GM12878 (cell line): ENCODE data around the gene SDHAF1. TPM values are rescaled to one million over a fixed set of nuclear protein-coding genes. Genes with fewer than 3 reads are reported as not detected.

Experiments used
- ATAC-seq: fragments of 200-7000 bp; cut with Tn5 transposase; 3 replicates; pipeline ENCODE4 v1.9.1; 2020; ENCODE audit warnings: mild to moderate bottlenecking, moderate library complexity
- BruUV-seq: library from RNA; stranded (reverse); fragments of 400-500 nt; replicated peaks from 2 replicates; lab custom pipeline; 2021; lab: Mats Ljungman, UMichigan
- CTCF ChIA-PET: fragments of 300-600 bp; sonication (Branson Sonifier 250); formaldehyde crosslinking; extraction: SDS; loops from one replicate; lab custom pipeline; 2021; ENCODE audit warnings: inconsistent platforms; lab: Yijun Ruan, JAX
- POLR2A ChIA-PET: fragments of 350-600 bp; formaldehyde crosslinking; extraction: SDS; loops from one replicate; lab custom pipeline; 2021; ENCODE audit warnings: inconsistent platforms; lab: Charles Lee
- RAD21 ChIA-PET: fragments of 300-600 bp; sonication (Branson Sonifier 250); formaldehyde crosslinking; loops from one replicate; lab custom pipeline; 2023; ENCODE audit warnings: antibody characterized with exemption; ENCODE audit not compliant: unreplicated experiment; lab: Charles Lee
- SMC1A ChIA-PET: fragments of 300-600 bp; sonication (Branson Sonifier 250); formaldehyde crosslinking; loops from one replicate; lab custom pipeline; 2023; ENCODE audit not compliant: unreplicated experiment, uncharacterized antibody; lab: Charles Lee
- DNase-seq: peaks from one replicate; pipeline ENCODE4 v3.0.0-alpha.2; 2011; ENCODE audit warnings: low read depth, low spot score
- FAIRE-seq: peaks from 3 replicates; lab custom pipeline; 2011; peaks lifted over from hg19 to GRCh38; lab: Jason Lieb, UNC
- H2AFZ ChIP-seq: 2 replicates; pipeline ENCODE4 v1.6.0; 2011; ENCODE audit warnings: low read depth, low read length, control low read depth; ENCODE audit not compliant: control insufficient read depth
- H3K27ac ChIP-seq: 2 replicates; pipeline ENCODE4 v1.5.1; 2011; ENCODE audit warnings: control low read depth; ENCODE audit not compliant: control insufficient read depth, insufficient read depth
- H3K27me3 ChIP-seq, 2 experiments: replicated peaks in 1 of 2; 2 replicates each; pipeline versions ENCODE4 v1.6.0 to v1.6.1; 2011; ENCODE audit warnings: low read length in 1 of 2; ENCODE audit not compliant: control insufficient read depth in 2 of 2, insufficient read depth in 2 of 2
- H3K36me3 ChIP-seq, 2 experiments: 2 replicates each; pipeline ENCODE4 v1.5.1; 2011; ENCODE audit warnings: low read length in 1 of 2; ENCODE audit not compliant: control insufficient read depth in 2 of 2, insufficient read depth in 2 of 2
- H3K4me1 ChIP-seq: 2 replicates; pipeline ENCODE4 v1.6.1; 2011; ENCODE audit warnings: mild to moderate bottlenecking, low read length, moderate library complexity, mixed read lengths; ENCODE audit not compliant: control insufficient read depth, insufficient read depth
- H3K4me2 ChIP-seq: 2 replicates; pipeline ENCODE4 v1.6.0; 2011; ENCODE audit warnings: control low read depth; ENCODE audit not compliant: control insufficient read depth, insufficient read depth
- H3K4me3 ChIP-seq: fragments of 200-600 bp; sonication (generic); 2 replicates; pipeline ENCODE4 v1.5.1; 2016
- H3K79me2 ChIP-seq: 2 replicates; pipeline ENCODE4 v1.6.0; 2011; ENCODE audit warnings: low read length; ENCODE audit not compliant: control insufficient read depth, insufficient read depth
- H3K9ac ChIP-seq: 2 replicates; pipeline ENCODE4 v1.8.0; 2011; ENCODE audit warnings: low read length, control low read depth, mixed read lengths; ENCODE audit not compliant: control insufficient read depth, insufficient read depth
- H3K9me3 ChIP-seq: replicated peaks from 3 replicates; pipeline ENCODE4 v1.5.1; 2011; ENCODE audit warnings: mild to moderate bottlenecking, low read length; ENCODE audit not compliant: control insufficient read depth, insufficient read depth
- H4K20me1 ChIP-seq: 2 replicates; pipeline ENCODE4 v1.6.0; 2011; ENCODE audit not compliant: control insufficient read depth, insufficient read depth
- CHD2 ChIP-seq: IDR thresholded peaks from 2 replicates; pipeline ENCODE4 v1.6.1; 2011; ENCODE audit warnings: low read depth, low read length, improper control_type of control experiment, borderline replicate concordance
- IKZF2 ChIP-seq, 2 experiments: fragments of 450-650 bp; IDR thresholded peaks; 2 replicates each; pipeline ENCODE4 v1.6.1; 2017; ENCODE audit warnings: mild to moderate bottlenecking in 2 of 2, moderate library complexity in 2 of 2
- IRF4 ChIP-seq: IDR thresholded peaks from 2 replicates; pipeline ENCODE4 v1.6.1; 2011; ENCODE audit warnings: low read depth, low read length
- MTA3 ChIP-seq: IDR thresholded peaks from 2 replicates; pipeline ENCODE4 v1.6.1; 2012; ENCODE audit warnings: low read length, inconsistent platforms, borderline replicate concordance
- NFIC ChIP-seq: IDR thresholded peaks from 2 replicates; pipeline ENCODE4 v1.6.1; 2012; ENCODE audit warnings: low read depth, mild to moderate bottlenecking, inconsistent platforms, low read length, moderate library complexity
- NFYA ChIP-seq: IDR thresholded peaks from 2 replicates; pipeline ENCODE4 v1.6.1; 2011; ENCODE audit warnings: low read depth, mild to moderate bottlenecking, low read length, improper control_type of control experiment, borderline replicate concordance
- POU2F2 ChIP-seq: IDR thresholded peaks from 3 replicates; pipeline ENCODE4 v1.6.1; 2011; ENCODE audit warnings: low read depth, mild to moderate bottlenecking, low read length, borderline replicate concordance
- RB1 ChIP-seq: fragments of 450-650 bp; formaldehyde crosslinking; IDR thresholded peaks from 2 replicates; pipeline ENCODE4 v1.6.1; 2017; ENCODE audit warnings: mild to moderate bottlenecking, borderline replicate concordance
- SIX5 ChIP-seq: IDR thresholded peaks from 2 replicates; pipeline ENCODE4 v1.6.1; 2011; ENCODE audit warnings: mild to moderate bottlenecking, low read depth, low read length, moderate library complexity; ENCODE audit not compliant: severe bottlenecking
- SP1 ChIP-seq: IDR thresholded peaks from one replicate; pipeline ENCODE4 v1.6.1; 2011; ENCODE audit warnings: low read depth, low read length
- STAT1 ChIP-seq: fragments of 450-650 bp; conservative IDR thresholded peaks from 2 replicates; pipeline ENCODE4 v1.6.1; 2014; ENCODE audit warnings: antibody characterized with exemption, mild to moderate bottlenecking
- SUZ12 ChIP-seq: fragments of 200-600 bp; sonication (generic); IDR thresholded peaks from one replicate; pipeline ENCODE4 v1.6.1; 2018; ENCODE audit warnings: antibody characterized with exemption, mild to moderate bottlenecking; ENCODE audit not compliant: unreplicated experiment
- ZBTB11 ChIP-seq: fragments of 450-650 bp; formaldehyde crosslinking; IDR thresholded peaks from 2 replicates; pipeline ENCODE4 v1.5.0; 2022; ENCODE audit warnings: mild to moderate bottlenecking, missing genetic modification characterization
- ZNF274 ChIP-seq: IDR thresholded peaks from one replicate; pipeline ENCODE4 v1.8.0; 2011; ENCODE audit not compliant: insufficient read length, insufficient read depth
- ZSCAN29 ChIP-seq: fragments of 450-650 bp; IDR thresholded peaks from 2 replicates; pipeline ENCODE4 v1.6.1; 2017; ENCODE audit warnings: mild to moderate bottlenecking, moderate library complexity
- WGBS: methylation state at CpG from one replicate; pipeline ENCODE4 v1.1.6; 2016; ENCODE audit warnings: low lambda C conversion rate; ENCODE audit not compliant: insufficient replicate concordance, insufficient coverage; ENCODE audit errors: missing lambda C conversion rate; 5-methylcytosine and 5-hydroxymethylcytosine counted together
- in situ Hi-C: fragments of 300-500 bp; cut with MboI; formaldehyde crosslinking; loops from 9 replicates; pipeline ENCODE4 v1.14.3; 2018; ENCODE audit warnings: mixed read lengths
- intact Hi-C: fragments of 100-400 bp; cut with micrococcal nuclease; formaldehyde crosslinking; loops from one replicate; pipeline ENCODE4 v1.14.2; 2022; ENCODE audit not compliant: unreplicated experiment
- polyA plus RNA-seq, 11 experiments: library from polyadenylated mRNA; depleted of rRNA in 4 of 11; unstranded in 6 of 11; stranded (reverse) in 5 of 11; fragments of >200 nt; fragmentation: Nextera tagmentation in 4 of 11; fragmentation: Illumina TruSeq in 1 of 11; extraction: Ambion mirVana in 4 of 11; extraction: Trizol in 1 of 11; gene quantifications; 1 replicate in 1 of 11; 2 replicates in 10 of 11; pipeline versions ENCODE4 v1.2.1 to v1.2.3, GENCODE V29; 2011 to 2016; ENCODE audit warnings: inconsistent platforms in 2 of 11, missing spikeins in 2 of 11, low read depth in 1 of 11
- total RNA-seq, 4 experiments: library from RNA; depleted of rRNA in 3 of 4; stranded (reverse); fragments of >200 nt in 3 of 4; fragmentation: Illumina TruSeq in 1 of 4; extraction: Trizol in 1 of 4; gene quantifications; 2 replicates each; pipeline versions ENCODE4 v1.2.1 to v1.2.3, GENCODE V29; 2013 to 2021
- TF ChIP-seq, protein P1 (sequence below): fragments of 450-650 bp; IDR thresholded peaks from 2 replicates; pipeline ENCODE4 v1.6.1; 2018; ENCODE audit warnings: mild to moderate bottlenecking, low read depth, moderate library complexity; ENCODE audit not compliant: partially characterized antibody

SDHAF1 gene
- total and polyA plus RNA-seq, 10 of the 15 experiments (the other 5 are each of a cell fraction or from before 2014, with no cell fraction given), result 0.74 to 45.6 (median 24.4) TPM

DNA sequence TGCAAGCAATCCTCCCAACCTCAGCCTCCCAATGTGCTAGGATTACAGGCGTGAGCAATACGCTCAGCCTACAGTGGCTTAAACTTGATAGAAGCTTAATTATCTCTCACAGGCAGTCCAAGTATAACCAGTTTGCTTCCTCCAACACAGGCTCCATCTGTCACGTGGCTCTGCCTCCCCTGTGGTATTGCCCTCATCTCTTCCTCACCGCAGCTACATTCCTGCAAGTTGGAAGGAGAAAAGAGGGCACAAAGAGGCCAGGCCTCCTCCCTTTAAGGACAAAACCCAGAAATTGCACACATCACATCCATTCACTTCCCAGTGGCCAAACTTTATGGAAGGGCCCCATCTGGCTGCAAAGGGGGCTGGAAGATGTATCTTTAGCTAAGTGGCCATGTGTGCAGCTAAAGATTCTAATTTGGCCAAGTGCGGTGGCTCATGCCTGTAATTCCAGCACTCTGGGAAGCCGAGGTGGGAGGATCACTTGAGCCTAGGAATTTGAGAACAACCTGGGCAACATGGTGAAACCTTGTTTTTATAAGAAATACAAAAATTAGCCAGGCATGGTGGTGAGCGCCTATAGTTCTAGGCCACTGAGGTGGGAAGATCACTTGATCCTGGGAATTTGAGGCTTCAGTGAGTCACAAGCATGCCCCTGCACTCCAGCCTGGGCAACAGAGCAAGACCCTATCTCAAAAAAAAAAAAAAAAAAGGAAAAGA is 3.1 kb upstream of the SDHAF1 start:
- H4K20me1 ChIP-seq, result no peaks in the 10 kb centered on the region
- ATAC-seq, result no peak
- H3K27ac ChIP-seq, result no peak overlapping the region
- H2AFZ ChIP-seq, result no peak overlapping the region
- H3K4me1 ChIP-seq, result peaks cover 25% of the 10 kb centered on the region
- H3K9ac ChIP-seq, result no peak overlapping the region
- intact Hi-C loops (no loop called here), in situ Hi-C loops (no loop called here)
- H3K4me3 ChIP-seq, result no peak overlapping the region
- no TSS peak for BruUV-seq
- POLR2A ChIA-PET, result no interaction called here
- H3K79me2 ChIP-seq, result peaks cover 20% of the 10 kb centered on the region
- SMC1A ChIA-PET, result interaction anchor here (1.2 to 1.3 kb wide), 2 partner anchors 61 to 246 kb away, joined by 3 read pairs; partner anchors contain the start of genes PSENEN and U2AF1L4
- RAD21 ChIA-PET, result interaction anchor here (1.0 kb wide), 1 partner anchor 22 kb away, joined by 3 read pairs; the partner anchor contains the start of gene ALKBH6
- CTCF ChIA-PET, result no interaction called here
- no peaks in the 10 kb centered on the region for H3K27me3 ChIP-seq
- no peaks in the 10 kb centered on the region for H3K36me3 ChIP-seq
- DNase-seq, result no peak
- H3K4me2 ChIP-seq, result no peak overlapping the region
- no peaks in the 10 kb centered on the region for H3K9me3 ChIP-seq
- 72% methylated on average over 7 of the region's 7 CpGs for WGBS
- no peak for FAIRE-seq
- TF ChIP-seq CHD2, result no peak
- no peak for TF ChIP-seq IKZF2 (IDR thresholded peaks at IDR 0.05)
- no peak for TF ChIP-seq MTA3
- TF ChIP-seq ZSCAN29, result no peak
- no peak for TF ChIP-seq ZNF274
- no peak for TF ChIP-seq ZBTB11 (CRISPR knock-in tag)
- TF ChIP-seq RB1, result no peak
- no peak for TF ChIP-seq POU2F2
- TF ChIP-seq, protein P1, sequence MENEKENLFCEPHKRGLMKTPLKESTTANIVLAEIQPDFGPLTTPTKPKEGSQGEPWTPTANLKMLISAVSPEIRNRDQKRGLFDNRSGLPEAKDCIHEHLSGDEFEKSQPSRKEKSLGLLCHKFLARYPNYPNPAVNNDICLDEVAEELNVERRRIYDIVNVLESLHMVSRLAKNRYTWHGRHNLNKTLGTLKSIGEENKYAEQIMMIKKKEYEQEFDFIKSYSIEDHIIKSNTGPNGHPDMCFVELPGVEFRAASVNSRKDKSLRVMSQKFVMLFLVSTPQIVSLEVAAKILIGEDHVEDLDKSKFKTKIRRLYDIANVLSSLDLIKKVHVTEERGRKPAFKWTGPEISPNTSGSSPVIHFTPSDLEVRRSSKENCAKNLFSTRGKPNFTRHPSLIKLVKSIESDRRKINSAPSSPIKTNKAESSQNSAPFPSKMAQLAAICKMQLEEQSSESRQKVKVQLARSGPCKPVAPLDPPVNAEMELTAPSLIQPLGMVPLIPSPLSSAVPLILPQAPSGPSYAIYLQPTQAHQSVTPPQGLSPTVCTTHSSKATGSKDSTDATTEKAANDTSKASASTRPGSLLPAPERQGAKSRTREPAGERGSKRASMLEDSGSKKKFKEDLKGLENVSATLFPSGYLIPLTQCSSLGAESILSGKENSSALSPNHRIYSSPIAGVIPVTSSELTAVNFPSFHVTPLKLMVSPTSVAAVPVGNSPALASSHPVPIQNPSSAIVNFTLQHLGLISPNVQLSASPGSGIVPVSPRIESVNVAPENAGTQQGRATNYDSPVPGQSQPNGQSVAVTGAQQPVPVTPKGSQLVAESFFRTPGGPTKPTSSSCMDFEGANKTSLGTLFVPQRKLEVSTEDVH, result no peak
- TF ChIP-seq SP1, result no peak
- no peak for TF ChIP-seq STAT1
- TF ChIP-seq SUZ12, result no peak
- TF ChIP-seq NFYA, result no peak
- no peak for TF ChIP-seq SIX5
- no peak for TF ChIP-seq NFIC
- no peak for TF ChIP-seq IRF4
